ENCODE data around the gene CHCHD10.

CHCHD10 gene

GRCh38 chr22:23773483-23774113 is 5.8 kb upstream of the CHCHD10 start:
- Mint-ChIP-seq H3K27ac (no peak overlapping the region), H3K4me3 (peak overlapping the region in 1 of 2 donors; percentile 2), H3K27me3 (no peaks in the 10 kb centered on the region)

GRCh38 chr22:23772649-23773473 is 5.1 kb upstream of the CHCHD10 start, which contains the start of gene MMP11:
TSS of gene MMP11 (plus strand) at chr22:23772849. CDS start at chr22:23772871, 22 bp downstream.
- ATAC-seq (replicated peaks) (peak; percentile 59), DNase-seq (peak; percentile 24 to 32 (median 27))
- Mint-ChIP-seq H3K27me3 (no peaks in the 10 kb centered on the region), H3K4me1 (ENCODE audit: low read depth in 2 of 2) (peaks cover 13% of the 10 kb centered on the region in 2 donors), H3K9me3 (no peaks in the 10 kb centered on the region), H3K36me3 (ENCODE audit: insufficient read depth) (no peaks in the 10 kb centered on the region), H3K4me3 (peak within 1 kb of the TSS; percentile 56 to 69), H3K27ac (peak within 1 kb of the TSS in 1 of 2 donors; percentile 32)

More at GRCh38 chr22:23773483-23774113, 5.8 kb upstream of the CHCHD10 start:
- DNase-seq (no peak), ATAC-seq (replicated peaks) (no peak)
- Mint-ChIP-seq H3K36me3 (ENCODE audit: insufficient read depth) (no peaks in the 10 kb centered on the region), H3K4me1 (ENCODE audit: low read depth in 2 of 2) (peaks cover 10 to 12% of the 10 kb centered on the region in 2 donors), H3K9me3 (no peaks in the 10 kb centered on the region)

- no peak for DNase-seq
- Mint-ChIP-seq H3K27ac (peak overlapping the region in 1 of 2 donors; percentile 32), H3K4me1 (ENCODE audit: low read depth in 2 of 2) (peaks cover 13% of the 10 kb centered on the region in 2 donors), H3K36me3 (ENCODE audit: insufficient read depth) (no peaks in the 10 kb centered on the region), H3K9me3 (no peaks in the 10 kb centered on the region), H3K27me3 (no peaks in the 10 kb centered on the region), H3K4me3 (peak overlapping the region; percentile 56 to 69)
- ATAC-seq (replicated peaks): no peak
Observed at GRCh38 chr22:23772315-23772648, 4.5 kb upstream of the CHCHD10 start.

GRCh38 chr22:23769321-23769965 is 1.7 kb upstream of the CHCHD10 start:
- H3K9me3 Mint-ChIP-seq: no peaks in the 10 kb centered on the region
- no peaks in the 10 kb centered on the region for H3K27me3 Mint-ChIP-seq
- DNase-seq (no peak), ATAC-seq (replicated peaks) (no peak)
- no peak overlapping the region for H3K27ac Mint-ChIP-seq
- H3K36me3 Mint-ChIP-seq (ENCODE audit: insufficient read depth): no peaks in the 10 kb centered on the region
- H3K4me3 Mint-ChIP-seq: peak overlapping the region; percentile 81 to 86
- peaks cover 21 to 30% of the 10 kb centered on the region in 2 donors for H3K4me1 Mint-ChIP-seq (ENCODE audit: low read depth in 2 of 2)

GRCh38 chr22:23767303-23767672 is 484 bp downstream of the CHCHD10 start:
- ATAC-seq (replicated peaks) (peak; percentile 2), DNase-seq (no peak)
- Mint-ChIP-seq H3K27me3 (no peaks in the 10 kb centered on the region), H3K4me3 (peak overlapping the region; percentile 81 to 86), H3K36me3 (ENCODE audit: insufficient read depth) (no peaks in the 10 kb centered on the region), H3K9me3 (no peaks in the 10 kb centered on the region), H3K27ac (peak overlapping the region in 1 of 2 donors; percentile 67), H3K4me1 (ENCODE audit: low read depth in 2 of 2) (peaks cover 28 to 37% of the 10 kb centered on the region in 2 donors)

GRCh38 chr22:23764899-23765881 is 2.6 kb downstream of the CHCHD10 start:
- no peaks in the 10 kb centered on the region for H3K27me3 Mint-ChIP-seq
- peaks cover 26 to 30% of the 10 kb centered on the region in 2 donors for H3K4me1 Mint-ChIP-seq (ENCODE audit: low read depth in 2 of 2)

GRCh38 chr22:23763954-23764353 is 3.8 kb downstream of the CHCHD10 start:
- H3K4me3 Mint-ChIP-seq: peak overlapping the region; percentile 72 to 77
- DNase-seq: no peak
- no peak overlapping the region for H3K27ac Mint-ChIP-seq
- H3K36me3 Mint-ChIP-seq (ENCODE audit: insufficient read depth): no peaks in the 10 kb centered on the region
- no peaks in the 10 kb centered on the region for H3K27me3 Mint-ChIP-seq
- ATAC-seq (replicated peaks): no peak
- H3K9me3 Mint-ChIP-seq: no peaks in the 10 kb centered on the region
- H3K4me1 Mint-ChIP-seq (ENCODE audit: low read depth in 2 of 2): peaks cover 26 to 28% of the 10 kb centered on the region in 2 donors

More at GRCh38 chr22:23764899-23765881, 2.6 kb downstream of the CHCHD10 start:
- H3K4me3 Mint-ChIP-seq: peak overlapping the region; percentile 54 to 86
- H3K27ac Mint-ChIP-seq: no peak overlapping the region
- no peaks in the 10 kb centered on the region for H3K9me3 Mint-ChIP-seq
- H3K36me3 Mint-ChIP-seq (ENCODE audit: insufficient read depth): no peaks in the 10 kb centered on the region
- ATAC-seq (replicated peaks) (no peak), DNase-seq (no peak)

- Mint-ChIP-seq H3K36me3 (ENCODE audit: insufficient read depth) (no peaks in the 10 kb centered on the region), H3K4me3 (peak overlapping the region; percentile 72 to 77), H3K27me3 (no peaks in the 10 kb centered on the region), H3K9me3 (no peaks in the 10 kb centered on the region), H3K27ac (no peak overlapping the region), H3K4me1 (ENCODE audit: low read depth in 2 of 2) (peaks cover 26 to 28% of the 10 kb centered on the region in 2 donors)
- peak in 2 of 3 experiments; percentile 20 to 25 for DNase-seq
- peak; percentile 47 for ATAC-seq (replicated peaks)
Observed at GRCh38 chr22:23763579-23763945, 4.2 kb downstream of the CHCHD10 start.

GRCh38 chr22:23762842-23763578 is 4.8 kb downstream of the CHCHD10 start, which contains the start of gene C22orf15:
TSS of gene C22orf15 (plus strand) at chr22:23762990. CDS start at chr22:23763307, 317 bp downstream.
- ATAC-seq (replicated peaks) (peak; percentile 14), DNase-seq (no peak)
- H3K27ac Mint-ChIP-seq: peak within 1 kb of the TSS in 1 of 2 donors; percentile 71
- no peaks in the 10 kb centered on the region for H3K9me3 Mint-ChIP-seq
- H3K4me3 Mint-ChIP-seq: peak within 1 kb of the TSS; percentile 72 to 77
- H3K36me3 Mint-ChIP-seq (ENCODE audit: insufficient read depth): no peaks in the 10 kb centered on the region
- H3K27me3 Mint-ChIP-seq: no peaks in the 10 kb centered on the region
- peaks cover 24 to 27% of the 10 kb centered on the region in 2 donors for H3K4me1 Mint-ChIP-seq (ENCODE audit: low read depth in 2 of 2)

GRCh38 chr22:23760056-23760455 is 7.7 kb downstream of the CHCHD10 start:
- H3K27me3 Mint-ChIP-seq: no peaks in the 10 kb centered on the region
- ATAC-seq (replicated peaks): no peak
- no peaks in the 10 kb centered on the region for H3K36me3 Mint-ChIP-seq (ENCODE audit: insufficient read depth)

GRCh38 chr22:23759566-23759965 is 8.2 kb downstream of the CHCHD10 start:
- H3K27me3 Mint-ChIP-seq: no peaks in the 10 kb centered on the region
- DNase-seq: no peak
- H3K27ac Mint-ChIP-seq: no peak overlapping the region
- H3K4me1 Mint-ChIP-seq (ENCODE audit: low read depth in 2 of 2): peaks cover 10 to 14% of the 10 kb centered on the region in 2 donors
- H3K9me3 Mint-ChIP-seq: no peaks in the 10 kb centered on the region
- no peak overlapping the region for H3K4me3 Mint-ChIP-seq
- H3K36me3 Mint-ChIP-seq (ENCODE audit: insufficient read depth): no peaks in the 10 kb centered on the region
- ATAC-seq (replicated peaks): no peak

More at GRCh38 chr22:23760056-23760455, 7.7 kb downstream of the CHCHD10 start:
- DNase-seq: no peak
- H3K4me3 Mint-ChIP-seq: no peak overlapping the region
- no peak overlapping the region for H3K27ac Mint-ChIP-seq
- no peaks in the 10 kb centered on the region for H3K9me3 Mint-ChIP-seq
- H3K4me1 Mint-ChIP-seq (ENCODE audit: low read depth in 2 of 2): peaks cover 13 to 15% of the 10 kb centered on the region in 2 donors

- Mint-ChIP-seq H3K4me1 (ENCODE audit: low read depth in 2 of 2) (peaks cover 3 to 4% of the 10 kb centered on the region in 2 donors), H3K27ac (peak overlapping the region in 1 of 2 donors; percentile 41), H3K27me3 (no peaks in the 10 kb centered on the region), H3K4me3 (no peak overlapping the region), H3K36me3 (ENCODE audit: insufficient read depth) (peaks cover 7% of the 10 kb centered on the region), H3K9me3 (no peaks in the 10 kb centered on the region)
- DNase-seq (no peak), ATAC-seq (replicated peaks) (no peak)
Observed at GRCh38 chr22:23756891-23757290, 10.9 kb downstream of the CHCHD10 start.

Data from effector memory CD8-positive, alpha-beta T cell (primary cell).